Measurements from ENCODE around the gene ZFYVE19.

The ZFYVE19 gene

GRCh38 chr15:40775740-40776536 lies 31.0 kb upstream of the ZFYVE19 start:
- Histone ChIP-seq H3K36me3 (ENCODE audit: control insufficient read depth in 4 of 4, insufficient read depth in 4 of 4, low read length in 3 of 4) (peaks cover 9 to 71% (median 55%) of the 10 kb centered on the region in 4 experiments), H3K27me3 (replicated peaks in 2 of 5; ENCODE audit: control insufficient read depth in 4 of 5, insufficient read depth in 5 of 5, low read length in 4 of 5) (no peaks in the 10 kb centered on the region), H3K27ac (ENCODE audit: insufficient read depth in 1 of 2, low read depth in 1 of 2, low read length in 2 of 2, poor library complexity in 1 of 2, severe bottlenecking in 2 of 2) (no peak overlapping the region), H3K9me3 (ENCODE audit: control extremely low read depth in 1 of 5, control insufficient read depth in 4 of 5, insufficient read depth in 2 of 5, low read depth in 1 of 5, low read length in 4 of 5) (no peaks in the 10 kb centered on the region), H3K4me3 (ENCODE audit: control insufficient read depth in 1 of 7, extremely low read depth in 1 of 7, insufficient read depth in 4 of 7, low read depth in 2 of 7, low read length in 6 of 7) (no peak overlapping the region), H3K4me1 (ENCODE audit: control extremely low read depth in 1 of 4, control insufficient read depth in 4 of 4, insufficient read depth in 4 of 4, low read length in 3 of 4) (peaks cover 0 to 7% (median 5%) of the 10 kb centered on the region in 4 experiments)
- DNase-seq = no peak
- CTCF ChIA-PET = interaction anchor here (0.8 to 15.4 kb wide), 8 partner anchors 9 to 81 kb away, joined by 3 to 204 read pairs (median 3); partner anchors contain the start of genes GCHFR and RMDN3
- POLR2A ChIA-PET = no interaction called here
- WGBS (ENCODE audit: insufficient coverage) = over 99% methylated on average over 13 of the region's 14 CpGs

DNA sequence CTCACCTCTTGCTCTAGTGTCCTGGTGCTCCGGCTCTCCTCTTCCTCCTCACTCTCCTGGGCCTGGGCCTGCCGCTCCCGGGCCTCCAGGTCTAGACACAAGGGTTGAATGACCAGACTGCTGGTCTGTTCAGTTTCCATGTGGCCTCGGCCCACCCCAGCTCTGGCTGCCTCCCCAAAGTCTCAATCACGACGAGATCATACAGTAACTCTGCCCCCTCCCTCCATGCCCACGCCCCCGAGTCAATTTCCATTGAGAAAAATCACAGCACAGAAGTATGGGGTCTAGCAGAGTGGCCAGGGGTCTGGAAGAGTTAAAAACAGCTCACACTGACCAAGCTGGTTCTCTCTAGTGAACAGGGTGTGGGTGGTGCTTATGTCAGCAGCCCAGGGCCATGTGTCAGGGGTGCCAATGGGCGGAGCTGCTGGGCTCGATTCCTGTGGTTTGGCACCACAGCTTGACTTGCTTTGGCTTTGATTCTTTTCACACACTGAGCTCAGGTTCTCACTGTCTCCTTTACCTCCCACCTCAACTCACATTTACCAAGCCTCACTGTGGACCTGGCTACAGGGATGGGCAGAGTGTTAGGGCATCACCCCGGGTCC lies 30.2 kb upstream of the ZFYVE19 start:
- POLR2A ChIA-PET = no interaction called here
- no peak overlapping the region for H3K27ac ChIP-seq (ENCODE audit: insufficient read depth in 1 of 2, low read depth in 1 of 2, low read length in 2 of 2, poor library complexity in 1 of 2, severe bottlenecking in 2 of 2)
- CTCF ChIA-PET = interaction anchor here (0.8 to 15.4 kb wide), 7 partner anchors 8 to 107 kb away, joined by 3 to 204 read pairs (median 3); partner anchors contain the start of genes GCHFR and RMDN3
- peaks cover 9 to 70% (median 54%) of the 10 kb centered on the region in 4 experiments for H3K36me3 ChIP-seq (ENCODE audit: control insufficient read depth in 4 of 4, insufficient read depth in 4 of 4, low read length in 3 of 4)
- WGBS (ENCODE audit: insufficient coverage) = 93% methylated on average over 11 of the region's 11 CpGs
- no peaks in the 10 kb centered on the region for H3K4me1 ChIP-seq (ENCODE audit: control extremely low read depth in 1 of 4, control insufficient read depth in 4 of 4, insufficient read depth in 4 of 4, low read length in 3 of 4)
- no peaks in the 10 kb centered on the region for H3K27me3 ChIP-seq (replicated peaks in 2 of 5; ENCODE audit: control insufficient read depth in 4 of 5, insufficient read depth in 5 of 5, low read length in 4 of 5)
- no peaks in the 10 kb centered on the region for H3K9me3 ChIP-seq (ENCODE audit: control extremely low read depth in 1 of 5, control insufficient read depth in 4 of 5, insufficient read depth in 2 of 5, low read depth in 1 of 5, low read length in 4 of 5)
- DNase-seq = no peak
- no peak overlapping the region for H3K4me3 ChIP-seq (ENCODE audit: control insufficient read depth in 1 of 7, extremely low read depth in 1 of 7, insufficient read depth in 4 of 7, low read depth in 2 of 7, low read length in 6 of 7)

DNA sequence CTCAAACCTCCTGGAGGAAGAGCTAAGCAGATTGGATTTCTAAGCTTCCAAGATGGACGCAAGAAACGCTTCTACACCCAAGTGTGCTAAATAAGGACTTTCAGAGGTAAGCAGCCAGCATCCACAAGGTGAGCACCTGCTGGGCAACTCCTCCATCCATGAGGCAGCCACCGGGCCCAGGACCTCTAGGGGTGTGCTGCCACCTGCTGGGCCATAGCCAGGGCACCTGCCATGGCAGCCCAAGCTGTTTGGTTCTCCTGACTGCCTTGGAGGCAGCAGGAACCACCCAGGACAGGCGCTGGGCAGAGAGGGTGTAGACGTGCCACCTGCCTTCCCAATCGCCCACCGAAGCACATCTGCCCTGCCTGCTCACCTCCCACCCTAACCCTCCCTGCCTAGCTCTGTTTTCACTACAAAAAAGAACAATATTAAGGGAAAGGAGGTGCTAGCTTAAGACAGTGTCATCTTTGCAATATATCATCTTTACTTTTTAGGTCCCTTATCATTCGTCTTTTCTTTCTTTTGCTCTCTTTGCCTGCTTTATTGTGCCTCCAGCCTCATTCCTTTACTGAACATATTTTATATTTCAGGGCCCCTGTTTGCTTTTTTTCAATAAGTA lies 24.2 kb upstream of the ZFYVE19 start:
- H3K4me1 ChIP-seq (ENCODE audit: control extremely low read depth in 1 of 4, control insufficient read depth in 4 of 4, insufficient read depth in 4 of 4, low read length in 3 of 4) = peaks cover 7 to 18% (median 11%) of the 10 kb centered on the region in 4 experiments
- no peaks in the 10 kb centered on the region for H3K27me3 ChIP-seq (replicated peaks in 2 of 5; ENCODE audit: control insufficient read depth in 4 of 5, insufficient read depth in 5 of 5, low read length in 4 of 5)
- CTCF ChIA-PET = interaction anchor here (0.6 to 15.4 kb wide), 26 partner anchors 10 to 193 kb away, joined by 3 to 204 read pairs (median 6); partner anchors contain the start of genes C15orf62, GCHFR, RAD51 and RMDN3
- no peaks in the 10 kb centered on the region for H3K9me3 ChIP-seq (ENCODE audit: control extremely low read depth in 1 of 5, control insufficient read depth in 4 of 5, insufficient read depth in 2 of 5, low read depth in 1 of 5, low read length in 4 of 5)
- peaks cover 0 to 20% (median 15%) of the 10 kb centered on the region in 4 experiments for H3K36me3 ChIP-seq (ENCODE audit: control insufficient read depth in 4 of 4, insufficient read depth in 4 of 4, low read length in 3 of 4)
- POLR2A ChIA-PET = no interaction called here
- H3K27ac ChIP-seq (ENCODE audit: insufficient read depth in 1 of 2, low read depth in 1 of 2, low read length in 2 of 2, poor library complexity in 1 of 2, severe bottlenecking in 2 of 2) = no peak overlapping the region
- H3K4me3 ChIP-seq (ENCODE audit: control insufficient read depth in 1 of 7, extremely low read depth in 1 of 7, insufficient read depth in 4 of 7, low read depth in 2 of 7, low read length in 6 of 7) = no peak overlapping the region
- DNase-seq = peak; percentile 65 to 81 (median 79)
- 50% methylated on average over 8 of the region's 8 CpGs for WGBS (ENCODE audit: insufficient coverage)

GRCh38 chr15:40785164-40785563 lies 21.7 kb upstream of the ZFYVE19 start:
- Histone ChIP-seq H3K4me1 (ENCODE audit: control extremely low read depth in 1 of 4, control insufficient read depth in 4 of 4, insufficient read depth in 4 of 4, low read length in 3 of 4) (peaks cover 7 to 37% (median 18%) of the 10 kb centered on the region in 4 experiments), H3K9me3 (ENCODE audit: control extremely low read depth in 1 of 5, control insufficient read depth in 4 of 5, insufficient read depth in 2 of 5, low read depth in 1 of 5, low read length in 4 of 5) (no peaks in the 10 kb centered on the region), H3K27me3 (replicated peaks in 2 of 5; ENCODE audit: control insufficient read depth in 4 of 5, insufficient read depth in 5 of 5, low read length in 4 of 5) (no peaks in the 10 kb centered on the region), H3K4me3 (ENCODE audit: control insufficient read depth in 1 of 7, extremely low read depth in 1 of 7, insufficient read depth in 4 of 7, low read depth in 2 of 7, low read length in 6 of 7) (no peak overlapping the region), H3K36me3 (ENCODE audit: control insufficient read depth in 4 of 4, insufficient read depth in 4 of 4, low read length in 3 of 4) (peaks cover 0 to 2% (median 0%) of the 10 kb centered on the region in 4 experiments), H3K27ac (ENCODE audit: insufficient read depth in 1 of 2, low read depth in 1 of 2, low read length in 2 of 2, poor library complexity in 1 of 2, severe bottlenecking in 2 of 2) (no peak overlapping the region)
- WGBS (ENCODE audit: insufficient coverage) = 85% methylated on average over 2 of the region's 3 CpGs
- CTCF ChIA-PET = interaction anchor here (0.6 to 15.4 kb wide), 13 partner anchors 9 to 109 kb away, joined by 3 to 204 read pairs (median 4); partner anchors contain the start of genes C15orf62, DNAJC17, GCHFR and RMDN3
- DNase-seq = no peak
- POLR2A ChIA-PET = no interaction called here

DNA sequence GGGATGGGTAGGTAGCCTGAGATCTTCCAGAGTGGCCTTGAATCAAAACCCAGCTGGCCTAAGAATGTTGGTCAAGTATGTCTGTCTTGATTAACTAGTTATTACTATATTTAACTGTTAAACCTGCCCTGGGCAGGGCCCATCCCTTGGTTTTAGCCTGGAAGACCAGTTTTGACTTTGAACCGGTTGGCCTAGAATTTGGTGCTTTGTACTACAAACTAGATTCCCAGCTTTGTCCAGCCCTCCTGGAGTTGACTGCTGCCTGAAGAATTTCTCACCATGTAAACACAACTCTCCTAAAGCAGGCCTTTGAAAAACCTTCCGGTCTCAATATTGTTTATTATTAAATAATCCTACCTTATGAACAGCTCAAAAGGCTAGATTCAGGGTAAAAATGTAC lies 21.1 kb upstream of the ZFYVE19 start:
- no peak for DNase-seq
- H3K4me1 ChIP-seq (ENCODE audit: control extremely low read depth in 1 of 4, control insufficient read depth in 4 of 4, insufficient read depth in 4 of 4, low read length in 3 of 4) = peaks cover 7 to 37% (median 18%) of the 10 kb centered on the region in 4 experiments
- 100% methylated on average over 1 of the region's 2 CpGs for WGBS (ENCODE audit: insufficient coverage)
- no peaks in the 10 kb centered on the region for H3K27me3 ChIP-seq (replicated peaks in 2 of 5; ENCODE audit: control insufficient read depth in 4 of 5, insufficient read depth in 5 of 5, low read length in 4 of 5)
- POLR2A ChIA-PET = interaction anchor here (0.6 kb wide), 1 partner anchor 50 kb away, joined by 3 read pairs; no protein-coding TSS in a partner anchor
- H3K9me3 ChIP-seq (ENCODE audit: control extremely low read depth in 1 of 5, control insufficient read depth in 4 of 5, insufficient read depth in 2 of 5, low read depth in 1 of 5, low read length in 4 of 5) = no peaks in the 10 kb centered on the region
- CTCF ChIA-PET = interaction anchor here (1.0 to 15.4 kb wide), 12 partner anchors 11 to 109 kb away, joined by 3 to 204 read pairs (median 9); partner anchors contain the start of genes C15orf62, GCHFR, RMDN3 and VPS18
- H3K27ac ChIP-seq (ENCODE audit: insufficient read depth in 1 of 2, low read depth in 1 of 2, low read length in 2 of 2, poor library complexity in 1 of 2, severe bottlenecking in 2 of 2) = no peak overlapping the region
- peaks cover 0 to 2% (median under 1%) of the 10 kb centered on the region in 4 experiments for H3K36me3 ChIP-seq (ENCODE audit: control insufficient read depth in 4 of 4, insufficient read depth in 4 of 4, low read length in 3 of 4)
- H3K4me3 ChIP-seq (ENCODE audit: control insufficient read depth in 1 of 7, extremely low read depth in 1 of 7, insufficient read depth in 4 of 7, low read depth in 2 of 7, low read length in 6 of 7) = no peak overlapping the region

DNA sequence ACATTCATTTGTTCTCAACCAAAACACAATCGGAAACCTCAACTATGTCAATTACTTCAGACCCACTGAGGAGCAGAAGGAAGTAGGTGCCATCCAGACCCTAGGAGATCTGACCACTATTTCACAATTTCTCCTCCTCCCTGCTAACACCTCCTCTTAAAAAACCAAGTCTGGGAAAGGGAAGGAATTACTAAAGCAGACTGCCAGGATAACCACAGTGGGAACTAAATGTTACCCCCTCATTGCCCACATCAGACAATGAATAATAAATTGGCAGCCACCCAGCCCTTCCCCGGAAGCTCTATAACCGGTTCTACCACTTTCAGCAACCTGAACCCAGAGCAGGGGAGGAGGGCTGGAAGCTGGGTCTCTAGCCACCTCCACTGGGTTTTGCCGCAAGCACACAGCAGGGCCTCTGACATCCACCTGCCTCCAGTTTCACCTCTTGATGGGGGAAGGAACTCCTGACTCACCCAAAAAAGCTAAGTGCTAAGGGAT lies 19.5 kb upstream of the ZFYVE19 start:
- no peak overlapping the region for H3K27ac ChIP-seq (ENCODE audit: insufficient read depth in 1 of 2, low read depth in 1 of 2, low read length in 2 of 2, poor library complexity in 1 of 2, severe bottlenecking in 2 of 2)
- 0% methylated on average over 4 of the region's 4 CpGs for WGBS (ENCODE audit: insufficient coverage)

More for the DNA sequence above, 19.5 kb upstream of the ZFYVE19 start:
- no peaks in the 10 kb centered on the region for H3K9me3 ChIP-seq (ENCODE audit: control extremely low read depth in 1 of 5, control insufficient read depth in 4 of 5, insufficient read depth in 2 of 5, low read depth in 1 of 5, low read length in 4 of 5)
- CTCF ChIA-PET = interaction anchor here (0.6 to 15.4 kb wide), 12 partner anchors 8 to 223 kb away, joined by 3 to 204 read pairs (median 4); partner anchors contain the start of genes C15orf62, CCDC32, GCHFR and RMDN3
- peaks cover 7 to 37% (median 18%) of the 10 kb centered on the region in 4 experiments for H3K4me1 ChIP-seq (ENCODE audit: control extremely low read depth in 1 of 4, control insufficient read depth in 4 of 4, insufficient read depth in 4 of 4, low read length in 3 of 4)
- POLR2A ChIA-PET = interaction anchor here (1.0 kb wide), 1 partner anchor 9 kb away, joined by 3 read pairs; no protein-coding TSS in a partner anchor
- H3K4me3 ChIP-seq (ENCODE audit: control insufficient read depth in 1 of 7, extremely low read depth in 1 of 7, insufficient read depth in 4 of 7, low read depth in 2 of 7, low read length in 6 of 7) = no peak overlapping the region
- peaks cover 0 to 6% (median 4%) of the 10 kb centered on the region in 4 experiments for H3K36me3 ChIP-seq (ENCODE audit: control insufficient read depth in 4 of 4, insufficient read depth in 4 of 4, low read length in 3 of 4)
- DNase-seq = peak in 2 of 3 donors; percentile 49 to 50
- H3K27me3 ChIP-seq (replicated peaks in 2 of 5; ENCODE audit: control insufficient read depth in 4 of 5, insufficient read depth in 5 of 5, low read length in 4 of 5) = no peaks in the 10 kb centered on the region

Data from common myeloid progenitor, CD34-positive (primary cell).